HG03378 (cell line): ENCODE data around the gene FLRT1.

Source experiments
- ATAC-seq: cut with Tn5 transposase; IDR thresholded peaks from one replicate; pipeline ENCODE4 v1.9.1; 2021; ENCODE audit warnings: mild to moderate bottlenecking, moderate library complexity; ENCODE audit not compliant: unreplicated experiment

The FLRT1 gene

DNA sequence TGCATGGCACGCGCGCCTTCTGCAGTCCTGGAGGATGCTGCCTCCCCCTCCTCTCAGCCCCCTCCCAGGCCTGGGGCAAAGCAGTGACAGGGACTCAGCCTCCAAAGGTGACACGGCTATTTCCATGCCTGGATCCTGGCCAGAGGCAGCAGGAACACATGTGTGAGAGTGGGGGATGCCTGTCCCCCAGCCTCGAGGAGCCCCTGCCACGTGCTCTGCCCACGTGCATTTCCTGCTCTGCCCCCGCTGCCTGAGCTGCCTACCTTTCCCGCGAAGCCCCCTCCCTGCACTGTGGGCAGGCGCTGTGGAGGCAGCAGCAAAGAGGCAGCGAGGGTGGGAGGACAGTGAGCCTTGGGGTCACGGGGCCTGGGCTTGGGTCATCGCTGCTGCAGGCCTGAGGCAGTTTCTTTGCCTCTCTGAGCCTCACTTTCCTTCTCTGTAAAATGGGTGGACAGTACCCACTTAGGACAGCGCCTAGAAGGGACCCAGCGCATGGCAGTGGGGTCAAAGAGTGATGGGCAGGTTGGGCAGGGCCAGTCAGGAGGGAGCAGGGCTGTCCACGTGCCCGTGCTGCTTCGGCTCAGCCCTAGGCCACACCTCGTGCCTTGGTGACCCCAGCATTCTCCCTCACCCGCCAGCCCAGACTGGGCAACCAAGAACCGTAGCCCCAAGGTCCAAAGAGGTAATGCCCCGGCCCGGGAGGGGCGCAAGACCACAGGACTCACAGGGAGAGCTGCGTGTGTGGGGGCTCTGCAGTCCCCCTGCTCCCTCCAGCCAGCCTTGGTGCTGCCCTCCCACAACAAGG, 48.6 kb downstream of the FLRT1 start:
- no peak for ATAC-seq

DNA sequence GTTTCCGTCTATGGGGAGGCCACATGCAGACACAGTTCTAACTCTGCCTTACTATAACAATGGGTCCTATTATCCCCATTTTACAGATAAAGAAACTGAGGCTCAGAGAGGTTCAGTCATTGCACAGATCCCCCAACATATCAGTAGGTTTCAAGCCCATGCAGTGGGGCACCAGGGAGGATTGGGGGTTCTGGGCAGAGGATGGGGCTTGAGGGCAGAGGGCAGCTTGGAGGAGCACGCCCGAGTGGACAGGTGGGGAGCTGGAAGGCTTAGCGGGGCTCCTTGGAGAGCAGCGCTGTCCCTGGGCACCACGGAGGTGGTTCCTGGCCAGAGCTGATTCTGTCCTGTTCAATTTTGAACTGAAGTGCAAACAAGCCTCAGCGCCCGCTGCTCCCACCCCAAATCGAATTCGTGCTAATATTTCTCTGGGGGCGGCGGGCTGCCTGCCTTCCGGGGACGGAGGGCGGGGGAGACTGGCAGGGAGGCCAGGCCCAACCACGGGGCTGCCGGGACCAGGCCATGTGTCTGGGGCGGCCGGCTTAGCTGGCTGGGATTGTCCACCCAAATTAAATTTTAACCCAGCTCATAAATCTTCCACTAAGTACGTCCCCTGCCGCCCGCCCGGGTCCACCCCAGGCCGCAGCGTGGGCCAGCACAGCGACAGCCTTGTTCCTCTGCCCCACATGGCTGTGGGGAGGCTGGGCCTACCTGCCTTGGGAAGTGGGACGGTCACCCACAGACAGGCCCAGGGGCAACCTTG, 49.4 kb downstream of the FLRT1 start:
- no peak for ATAC-seq
